ENCODE measurements around the gene THNSL1. TPM values are rescaled to one million over a fixed set of nuclear protein-coding genes. Genes with fewer than 3 reads are reported as not detected.

The THNSL1 gene
- total RNA-seq, 1 experiment from 2014 or later: 4.2 TPM

DNA sequence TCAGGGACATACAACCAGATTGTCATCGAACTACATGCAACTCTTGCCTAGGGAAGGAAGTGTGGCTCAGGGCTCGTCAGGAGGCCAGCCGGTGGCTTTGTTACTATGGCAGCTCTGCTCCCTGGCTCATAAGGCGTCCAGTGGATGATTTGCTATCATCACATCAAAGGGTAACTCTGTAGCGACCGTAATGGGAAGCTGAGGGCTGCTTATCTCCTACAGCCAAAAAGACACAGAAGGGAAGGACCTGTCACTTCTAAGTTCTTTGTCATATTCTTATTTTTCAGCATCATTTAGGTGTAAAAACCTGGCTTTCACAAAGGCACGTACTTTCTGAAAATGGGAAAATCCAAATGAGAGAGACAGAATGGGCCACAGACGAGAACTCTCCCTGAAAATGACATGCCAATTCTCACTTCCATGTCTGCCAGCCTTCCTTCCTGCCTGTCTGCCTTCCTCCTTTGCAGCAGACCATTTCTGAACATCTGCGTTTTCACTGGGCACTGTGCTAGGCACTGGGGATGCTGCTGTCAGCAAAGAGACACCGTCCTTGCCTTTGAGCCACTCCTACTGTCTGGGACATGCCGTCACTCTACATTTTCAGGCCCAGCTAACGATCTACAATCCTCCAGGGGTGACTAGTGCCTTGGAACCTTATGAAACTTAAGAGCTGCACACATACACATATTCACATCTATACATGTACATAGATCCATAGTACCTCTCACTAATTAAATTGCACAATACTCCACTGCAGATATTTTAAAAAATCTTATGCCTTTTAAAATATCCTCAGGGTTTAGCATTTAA, 27.4 kb upstream of the THNSL1 start:
- H4K8ac ChIP-seq (replicated peaks; ENCODE audit: insufficient read length, low read depth, low read length): no peak overlapping the region
- no peaks in the 10 kb centered on the region for H3K79me2 ChIP-seq (ENCODE audit: insufficient read depth, low read length)
- no peak overlapping the region for H2AFZ ChIP-seq (ENCODE audit: low read length)

More for the DNA sequence above, 27.4 kb upstream of the THNSL1 start:
- DNase-seq: no peak
- H3K23me2 ChIP-seq (ENCODE audit: insufficient read length, low read depth, low read length, poor library complexity, severe bottlenecking): no peaks in the 10 kb centered on the region
- no peak overlapping the region for H3T11ph ChIP-seq (ENCODE audit: low read length)
- H3K9me3 ChIP-seq (ENCODE audit: control insufficient read depth, low read depth, low read length): no peaks in the 10 kb centered on the region
- TF ChIP-seq, protein P1, sequence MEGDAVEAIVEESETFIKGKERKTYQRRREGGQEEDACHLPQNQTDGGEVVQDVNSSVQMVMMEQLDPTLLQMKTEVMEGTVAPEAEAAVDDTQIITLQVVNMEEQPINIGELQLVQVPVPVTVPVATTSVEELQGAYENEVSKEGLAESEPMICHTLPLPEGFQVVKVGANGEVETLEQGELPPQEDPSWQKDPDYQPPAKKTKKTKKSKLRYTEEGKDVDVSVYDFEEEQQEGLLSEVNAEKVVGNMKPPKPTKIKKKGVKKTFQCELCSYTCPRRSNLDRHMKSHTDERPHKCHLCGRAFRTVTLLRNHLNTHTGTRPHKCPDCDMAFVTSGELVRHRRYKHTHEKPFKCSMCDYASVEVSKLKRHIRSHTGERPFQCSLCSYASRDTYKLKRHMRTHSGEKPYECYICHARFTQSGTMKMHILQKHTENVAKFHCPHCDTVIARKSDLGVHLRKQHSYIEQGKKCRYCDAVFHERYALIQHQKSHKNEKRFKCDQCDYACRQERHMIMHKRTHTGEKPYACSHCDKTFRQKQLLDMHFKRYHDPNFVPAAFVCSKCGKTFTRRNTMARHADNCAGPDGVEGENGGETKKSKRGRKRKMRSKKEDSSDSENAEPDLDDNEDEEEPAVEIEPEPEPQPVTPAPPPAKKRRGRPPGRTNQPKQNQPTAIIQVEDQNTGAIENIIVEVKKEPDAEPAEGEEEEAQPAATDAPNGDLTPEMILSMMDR (conservative IDR thresholded peaks at IDR 0.05): no peak
- no peak overlapping the region for H2BK5ac ChIP-seq (ENCODE audit: insufficient read length, low read length)
- H2AK5ac ChIP-seq (ENCODE audit: insufficient read length, low read length): no peak overlapping the region
- H4K5ac ChIP-seq (ENCODE audit: insufficient read length, low read depth, low read length): no peak overlapping the region
- no peak overlapping the region for H2BK120ac ChIP-seq (ENCODE audit: low read depth, low read length, poor library complexity, severe bottlenecking)
- H3K27ac Mint-ChIP-seq: no peak overlapping the region
- no peaks in the 10 kb centered on the region for H4K20me1 ChIP-seq (ENCODE audit: control insufficient read depth, insufficient read depth, insufficient read length)
- H2BK12ac ChIP-seq (ENCODE audit: insufficient read length, low read depth, low read length): no peak overlapping the region
- no peaks in the 10 kb centered on the region for H3K9me3 Mint-ChIP-seq
- no peak overlapping the region for H3K4ac ChIP-seq (ENCODE audit: low read depth, low read length)
- no peaks in the 10 kb centered on the region for H3K79me1 ChIP-seq (ENCODE audit: insufficient read depth, low read depth, low read length, poor library complexity, severe bottlenecking)
- no peaks in the 10 kb centered on the region for H3K4me1 Mint-ChIP-seq
- H3K4me2 ChIP-seq (ENCODE audit: insufficient read depth, insufficient read length, low read length): no peak overlapping the region
- H3K56ac ChIP-seq (ENCODE audit: insufficient read length, low read depth, low read length): no peak overlapping the region
- H3K27me3 Mint-ChIP-seq (ENCODE audit: low read depth): no peaks in the 10 kb centered on the region
- no peaks in the 10 kb centered on the region for H3K4me1 ChIP-seq (ENCODE audit: insufficient read depth, low read length)
- no peak overlapping the region for H2BK20ac ChIP-seq (ENCODE audit: low read depth, low read length, poor library complexity, severe bottlenecking)
- no peaks in the 10 kb centered on the region for H3K36me3 Mint-ChIP-seq (ENCODE audit: insufficient read depth in 1 of 3, low read depth in 3 of 3)
- no peak overlapping the region for H3K4me3 Mint-ChIP-seq
- H3K27ac ChIP-seq (ENCODE audit: insufficient read length, low read depth, low read length): no peak overlapping the region
- no peak overlapping the region for H3K18ac ChIP-seq (ENCODE audit: insufficient read length, low read depth, low read length)
- H2BK15ac ChIP-seq (ENCODE audit: low read depth, low read length): no peak overlapping the region
- no peak overlapping the region for H3K9ac ChIP-seq (ENCODE audit: extremely low read depth, insufficient read length, low read length)
- no peaks in the 10 kb centered on the region for H3K27me3 ChIP-seq (ENCODE audit: insufficient read depth, low read length)
- no peak overlapping the region for H3K14ac ChIP-seq (ENCODE audit: insufficient read depth, low read length)
- WGBS (ENCODE audit: extremely low coverage, insufficient read length, low lambda C conversion rate): no CpG with 5 or more reads among the region's 12 CpGs
- H3K23ac ChIP-seq (ENCODE audit: insufficient read length, low read depth, low read length): no peak overlapping the region
- no peak overlapping the region for H4K91ac ChIP-seq (ENCODE audit: insufficient read length, low read depth, low read length)

All from H9 (cell line).